Measurements from ENCODE around the gene ZNF181.

The ZNF181 gene

DNA sequence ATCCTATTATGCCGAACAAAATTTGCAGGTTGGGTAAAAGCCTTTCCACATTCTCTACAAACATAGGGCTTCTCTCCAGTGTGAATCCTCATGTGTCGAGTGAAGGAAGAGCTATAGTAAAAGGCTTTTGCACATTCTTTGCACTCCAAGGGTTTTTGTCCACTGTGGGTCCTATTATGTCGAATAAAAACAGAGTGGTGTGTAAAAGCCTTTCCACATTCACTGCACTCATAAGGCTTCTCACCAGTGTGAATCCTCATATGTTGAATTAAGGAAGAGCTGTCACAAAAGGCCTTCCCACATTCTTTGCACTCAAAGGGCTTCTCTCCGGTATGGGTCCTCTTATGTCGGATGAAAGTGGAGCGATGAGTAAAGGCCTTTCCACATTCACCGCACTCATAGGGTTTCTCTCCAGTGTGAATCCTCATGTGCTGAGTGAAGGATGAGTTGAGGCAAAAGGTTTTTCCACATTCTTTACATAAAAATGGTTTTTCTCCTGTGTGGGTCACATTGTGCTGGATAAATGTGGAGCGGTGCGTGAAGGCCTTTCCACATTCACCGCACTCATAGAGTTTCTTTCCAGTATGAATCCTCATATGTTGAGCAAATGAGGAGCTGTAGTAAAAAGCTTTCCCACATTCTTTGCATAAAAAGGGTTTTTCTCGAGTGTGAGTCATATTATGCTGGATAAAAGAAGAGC is 25.3 kb downstream of the ZNF181 start:
- no peak for DNase-seq (ENCODE audit: low read depth)

DNA sequence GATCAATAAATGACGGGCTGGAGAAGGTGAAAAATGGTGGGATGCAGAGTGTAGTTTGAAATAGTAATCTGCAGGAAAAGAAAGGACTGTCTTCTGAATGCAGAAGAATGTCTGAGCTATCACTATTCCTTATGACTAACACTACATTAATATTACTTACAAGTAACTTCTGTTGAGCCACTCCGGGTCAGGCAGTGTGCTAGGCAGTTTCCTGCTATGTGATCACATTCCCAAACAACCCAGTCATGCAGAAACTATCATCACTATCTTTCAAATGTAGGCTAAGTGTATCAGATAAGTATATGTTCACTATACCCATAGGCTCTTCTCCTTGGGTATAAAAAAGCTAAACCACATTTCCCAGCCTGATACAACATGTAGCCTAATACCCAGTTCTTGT is 32.3 kb downstream of the ZNF181 start:
- DNase-seq (ENCODE audit: low read depth), result no peak

- no peak for DNase-seq (ENCODE audit: low read depth)
These were observed 33.9 kb downstream of the ZNF181 start for GRCh38 chr19:34767951-34768350.

DNA sequence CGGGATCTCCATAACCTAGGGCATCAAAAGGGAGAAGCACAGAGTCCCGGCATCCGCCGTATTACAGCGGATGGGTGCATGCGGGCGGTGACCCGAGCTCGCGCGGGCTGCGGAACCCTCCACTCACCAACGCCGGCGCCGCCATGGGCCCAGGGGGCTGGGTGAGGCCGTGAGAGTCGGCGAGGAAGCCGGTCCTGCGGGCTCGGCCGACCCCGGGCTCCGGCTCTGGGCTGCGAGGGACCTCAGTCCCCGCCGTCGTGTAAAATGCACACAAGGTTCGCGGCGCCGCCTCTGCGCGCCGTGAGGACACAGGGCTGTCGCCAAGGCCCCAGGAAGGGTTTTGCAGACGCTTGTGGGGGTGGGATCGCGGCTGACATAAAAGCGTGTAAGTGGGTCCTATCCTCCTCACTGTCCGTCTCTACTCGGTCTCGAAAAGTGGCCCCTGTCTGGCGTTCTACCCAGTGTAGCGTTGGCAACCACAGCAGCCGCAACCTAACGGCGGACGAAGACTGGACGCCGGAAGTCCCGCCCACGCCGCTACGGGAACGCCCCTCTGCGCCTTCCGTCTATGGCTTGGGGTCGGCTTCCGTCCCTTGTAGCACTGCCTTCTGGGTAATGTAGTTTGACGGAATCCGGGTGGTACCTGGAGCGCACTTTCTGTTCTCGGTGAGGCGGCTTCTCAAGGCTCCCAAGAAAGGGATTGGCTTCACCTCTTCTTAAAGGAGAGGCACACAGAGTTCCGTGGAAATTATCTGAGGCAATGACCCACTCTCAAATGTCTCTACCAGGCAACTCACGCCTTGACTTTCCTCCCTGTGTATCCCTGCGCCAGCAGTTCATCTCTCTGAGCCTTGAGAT is 38.9 kb downstream of the ZNF181 start, which contains the start of gene ZNF599:
Gene ZNF599 (minus strand): TSS at position 519 of the 858 bp plus-strand sequence. CDS start 374 bp downstream, at position 145.
- DNase-seq (ENCODE audit: low read depth), result peak; percentile 80

DNA sequence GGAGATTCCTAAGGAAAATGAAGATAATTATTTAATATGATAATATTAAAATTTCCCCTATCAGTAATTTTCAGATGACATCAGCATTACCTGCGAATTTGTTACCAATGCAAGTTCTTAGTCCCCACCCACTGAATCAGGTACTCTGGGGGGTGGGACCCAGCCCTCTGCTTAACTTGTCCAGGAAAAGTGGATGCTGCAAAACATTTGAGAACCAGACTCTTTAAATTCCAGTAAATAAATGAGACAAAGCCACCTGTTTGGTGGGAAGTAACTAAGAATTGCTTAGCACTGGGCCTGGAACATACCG is 39.5 kb downstream of the ZNF181 start:
- DNase-seq (ENCODE audit: low read depth), result no peak

- no peak for DNase-seq (ENCODE audit: low read depth)
These were observed 40.8 kb downstream of the ZNF181 start for GRCh38 chr19:34774857-34775256.

DNA sequence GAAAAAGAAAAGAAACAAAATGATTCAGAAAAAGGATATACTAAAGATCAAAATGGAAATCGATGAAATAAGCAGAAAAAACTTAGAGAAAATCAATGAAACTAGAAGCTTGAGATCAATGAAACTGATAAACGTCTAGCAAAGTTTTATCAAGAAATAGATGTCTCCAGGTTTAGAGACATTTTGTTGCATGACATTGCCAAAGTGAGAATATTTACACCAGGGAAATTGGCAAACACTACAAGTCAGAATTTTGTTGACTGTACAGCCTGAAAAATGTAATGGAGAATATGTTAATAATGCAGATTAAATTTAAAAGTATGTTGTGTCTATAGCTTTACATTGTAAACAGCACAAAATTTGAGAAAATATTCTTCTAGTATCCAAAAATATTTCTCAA is 44.3 kb downstream of the ZNF181 start:
- DNase-seq (ENCODE audit: low read depth), result no peak

GRCh38 chr19:34779652-34780051 is 45.6 kb downstream of the ZNF181 start:
- no peak for DNase-seq (ENCODE audit: low read depth)

DNA sequence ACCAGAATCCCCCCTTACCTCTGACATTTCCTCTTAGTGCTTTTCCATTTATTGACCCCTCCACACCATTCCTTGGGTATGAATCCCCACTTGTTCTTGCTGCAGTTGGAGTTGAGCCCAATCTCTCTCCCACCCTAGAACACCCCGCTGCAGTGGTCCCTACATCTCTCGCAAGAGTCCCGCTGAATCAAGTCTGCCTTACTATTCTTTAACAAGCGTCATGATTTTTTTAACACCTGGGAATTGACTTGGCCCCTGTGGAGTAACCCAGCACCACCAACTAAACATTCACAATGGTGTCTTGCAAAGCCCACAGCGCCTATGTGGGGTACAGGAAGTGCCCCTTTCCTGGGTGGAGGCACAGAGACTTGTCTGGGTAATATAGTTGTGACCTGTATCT is 52.2 kb downstream of the ZNF181 start:
- no peak for DNase-seq (ENCODE audit: low read depth)

- no peak for DNase-seq (ENCODE audit: low read depth)
These were observed 53.2 kb downstream of the ZNF181 start for GRCh38 chr19:34787059-34787824.

GRCh38 chr19:34788074-34788473 is 54.0 kb downstream of the ZNF181 start:
- DNase-seq (ENCODE audit: low read depth), result no peak

GRCh38 chr19:34793565-34793964 is 59.5 kb downstream of the ZNF181 start:
- DNase-seq (ENCODE audit: low read depth), result no peak

GRCh38 chr19:34794066-34794960 is 60.3 kb downstream of the ZNF181 start:
- DNase-seq (ENCODE audit: low read depth), result no peak
